GM18511 (cell line): Measurements from ENCODE around the gene BAZ1A.
"Not testable (repeated sequence)": the region's sequence is repeated elsewhere in the genome, so short reads cannot be mapped to it uniquely, and the experiment has no call there.

Source experiments
- ATAC-seq: cut with Tn5 transposase; IDR thresholded peaks from one replicate; pipeline ENCODE4 v1.9.1; 2021; ENCODE audit warnings: mild to moderate bottlenecking, moderate library complexity; ENCODE audit not compliant: unreplicated experiment

BAZ1A gene

DNA sequence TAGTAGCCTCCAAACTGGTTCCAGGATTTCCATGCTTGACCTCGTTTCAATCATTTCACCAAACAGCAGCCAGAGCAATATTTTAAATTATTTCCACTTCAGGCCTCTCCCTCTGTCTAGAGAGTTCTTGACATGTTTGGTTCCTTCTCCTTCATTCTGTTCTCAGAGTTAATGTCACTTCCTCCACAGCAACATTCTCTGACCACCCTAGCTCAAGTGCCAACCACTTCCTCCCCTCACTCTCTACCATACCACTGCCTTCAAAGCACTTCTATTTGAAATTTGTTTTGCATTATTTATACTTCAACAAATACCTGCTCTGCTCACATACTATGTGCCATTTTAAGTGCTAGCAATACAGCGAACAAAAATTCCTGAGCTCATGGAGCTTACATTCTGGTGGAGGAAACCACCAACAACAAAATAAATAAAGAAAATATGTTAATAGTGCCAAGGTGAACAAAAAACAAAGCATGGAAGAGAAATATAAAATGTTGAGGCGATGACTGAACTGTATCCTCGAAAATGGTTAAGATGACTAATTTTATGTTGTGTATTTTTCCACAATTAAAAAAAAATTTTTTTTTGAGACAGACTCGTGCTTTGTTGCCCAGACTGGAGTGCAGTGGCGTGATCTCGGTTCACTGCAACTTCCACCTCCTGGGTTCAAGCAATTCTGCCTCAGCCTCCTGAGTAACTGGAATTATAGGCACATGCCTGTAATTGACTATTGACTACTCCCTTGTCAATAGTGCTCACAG, 17.3 kb downstream of the BAZ1A start:
- ATAC-seq: no peak

DNA sequence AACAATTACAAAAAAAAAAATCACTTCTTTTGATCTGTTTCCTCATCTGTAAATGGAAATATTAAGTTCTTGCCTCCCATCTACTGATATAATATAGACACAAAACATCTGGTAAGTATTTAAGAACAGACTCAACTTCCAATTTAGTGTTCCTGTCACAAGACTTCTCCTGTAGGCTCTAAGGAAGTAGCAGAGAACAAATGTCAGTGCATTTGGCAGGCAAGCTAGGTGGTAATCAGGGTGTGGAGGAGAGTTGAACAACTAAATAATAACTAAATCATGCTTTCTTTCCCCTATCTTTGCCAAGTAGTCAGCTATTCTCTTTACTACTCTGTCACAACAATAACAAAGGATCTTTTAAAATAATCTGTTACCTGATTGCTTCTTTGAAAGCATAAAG, 22.1 kb downstream of the BAZ1A start:
- ATAC-seq: no peak

DNA sequence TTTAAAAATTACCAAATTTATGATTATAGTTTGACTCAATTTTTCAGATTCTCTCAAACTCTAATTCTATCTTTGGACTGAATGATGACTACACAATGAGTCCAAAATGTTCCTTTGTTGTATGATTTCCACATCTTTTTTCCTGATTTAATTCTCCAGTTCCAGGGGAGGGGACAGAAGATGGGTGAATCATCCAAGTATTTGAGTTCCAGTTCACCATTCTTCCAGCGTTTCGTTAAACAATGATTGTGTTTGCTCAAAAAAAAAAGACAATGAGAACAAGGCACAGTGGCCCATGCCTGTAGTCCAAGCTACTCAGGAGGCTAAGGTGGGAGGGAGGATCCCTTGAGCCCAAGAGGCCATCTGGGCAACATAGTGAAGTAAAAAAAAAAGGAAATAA, 23.8 kb downstream of the BAZ1A start:
- ATAC-seq: no peak

DNA sequence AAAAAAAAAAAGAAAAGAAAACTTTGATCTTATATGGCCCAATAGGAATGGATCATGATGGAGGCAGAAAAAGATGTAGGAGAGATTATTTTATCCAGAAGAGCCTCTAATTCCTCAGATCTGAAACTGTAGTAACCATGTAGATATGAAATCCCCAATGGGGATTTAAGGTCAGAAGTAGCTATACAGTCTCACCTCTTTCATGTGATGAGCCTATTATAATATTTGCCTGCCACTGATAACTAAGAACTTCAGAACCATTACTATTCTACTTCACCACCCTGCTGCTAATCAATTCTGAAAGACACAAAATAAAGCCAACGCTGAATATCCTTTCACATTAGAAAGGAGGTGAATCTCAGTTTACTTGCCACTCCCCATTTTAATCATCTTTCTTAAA, 29.3 kb downstream of the BAZ1A start:
- no peak for ATAC-seq

DNA sequence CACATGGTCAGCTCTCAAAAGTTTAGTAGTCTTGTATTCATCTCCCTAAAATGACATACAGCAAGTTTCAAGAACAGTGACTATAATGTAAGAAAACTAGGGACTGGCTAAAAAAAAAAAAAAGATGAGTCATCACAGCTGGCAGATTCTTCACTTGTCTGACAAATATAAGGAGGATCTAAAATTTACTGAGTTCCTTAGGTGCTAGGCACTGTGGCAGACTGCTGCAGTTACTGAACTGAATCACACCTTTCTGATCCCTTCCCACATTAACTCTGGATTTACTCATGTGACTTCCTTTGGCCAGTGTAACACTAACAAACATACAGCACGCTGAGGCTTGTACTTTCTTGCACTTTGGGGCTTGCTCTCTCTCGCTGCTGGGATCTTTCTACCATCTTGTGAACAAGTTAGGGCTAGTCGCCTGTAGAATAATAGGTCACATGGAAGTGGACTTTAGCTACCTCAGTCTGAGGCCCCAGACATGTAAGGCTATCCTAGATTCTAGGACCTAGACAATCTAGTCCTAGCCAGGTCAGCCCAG, 32.1 kb downstream of the BAZ1A start:
- peak; percentile 64 for ATAC-seq

DNA sequence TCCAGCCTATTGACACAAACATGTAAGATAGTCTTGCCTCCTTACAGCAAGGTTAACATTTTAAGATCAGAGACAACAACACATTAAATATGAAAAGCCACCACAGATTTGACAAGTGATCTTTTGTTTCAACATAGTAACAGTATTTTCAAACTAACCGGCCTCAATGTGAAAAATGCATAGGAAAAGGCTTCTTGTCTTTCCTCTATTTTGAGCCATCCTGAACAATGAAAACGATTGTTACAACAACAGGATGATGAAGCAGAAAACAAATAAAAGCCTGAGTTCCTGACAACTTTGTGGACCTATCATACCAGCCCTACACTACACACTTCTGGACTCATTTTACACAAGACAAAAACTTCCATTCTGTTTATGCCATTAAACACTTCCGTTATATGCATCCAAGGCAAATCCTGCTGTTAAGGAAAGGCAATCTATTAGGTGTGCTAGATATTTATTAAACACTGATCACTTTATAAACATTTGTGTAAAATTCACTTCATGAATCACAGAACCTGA, 37.3 kb downstream of the BAZ1A start:
- ATAC-seq: no peak

DNA sequence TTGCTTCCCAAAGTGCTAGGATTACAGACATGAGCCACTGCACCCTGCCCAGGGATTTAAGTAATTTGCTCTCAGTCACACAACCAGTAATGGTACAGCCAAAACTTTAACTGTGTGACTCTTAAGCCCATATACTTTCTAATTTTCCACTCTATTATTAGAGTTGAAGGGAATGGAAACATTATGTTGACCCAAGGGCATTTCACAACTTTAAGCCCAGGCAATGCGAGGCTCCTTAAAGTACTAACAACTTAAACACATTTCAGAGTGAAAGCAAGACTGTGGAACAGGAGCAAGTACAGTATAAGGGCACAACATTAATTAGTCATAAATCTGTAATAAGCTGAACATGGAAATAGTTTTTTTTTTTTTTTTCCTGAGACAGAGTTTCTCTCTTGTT, 39.8 kb downstream of the BAZ1A start:
- no peak for ATAC-seq

DNA sequence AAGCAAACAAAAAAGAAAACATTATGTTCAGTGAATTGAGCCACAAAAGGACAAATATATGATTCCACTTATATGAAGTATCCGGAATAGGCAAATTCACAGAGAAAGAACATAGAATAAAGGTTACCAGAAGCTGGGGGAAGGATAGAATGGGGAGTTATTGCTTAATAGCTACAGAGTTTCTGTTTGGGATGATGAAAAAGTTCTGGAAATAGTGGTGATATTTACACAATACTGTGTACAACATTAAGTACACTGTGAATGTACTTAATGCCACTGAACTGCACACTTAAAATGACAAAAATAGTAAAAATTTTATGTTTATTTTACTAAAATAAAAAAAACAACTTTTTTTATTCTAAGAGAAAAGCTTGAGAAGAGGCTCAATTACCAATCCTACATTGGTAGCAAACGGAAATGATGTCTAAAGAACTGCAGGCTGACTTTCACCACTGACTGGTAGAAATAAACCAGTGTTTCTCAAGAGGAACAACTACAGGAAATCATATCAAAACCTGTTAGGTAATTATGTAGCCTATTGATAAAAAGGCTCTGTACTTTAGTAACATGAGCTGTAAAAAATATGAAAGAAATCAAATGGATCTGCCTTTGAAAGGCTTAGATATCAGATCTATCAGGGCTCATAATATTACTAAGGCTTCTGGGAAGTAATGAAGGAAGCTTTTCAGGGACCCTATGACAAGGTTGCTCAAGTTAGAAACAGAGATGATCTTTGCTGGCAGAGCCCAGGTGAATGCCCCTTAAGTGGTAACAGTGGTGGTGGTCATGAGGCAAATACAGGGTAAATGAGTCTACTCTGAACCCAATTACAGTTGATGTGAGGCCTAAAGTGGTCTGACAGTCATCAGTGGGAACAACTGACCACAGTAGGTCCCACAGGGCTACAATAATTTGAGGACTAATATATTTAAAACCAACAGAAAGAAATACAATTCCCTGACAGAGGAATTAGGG, 41.3 kb downstream of the BAZ1A start:
- no peak for ATAC-seq

DNA sequence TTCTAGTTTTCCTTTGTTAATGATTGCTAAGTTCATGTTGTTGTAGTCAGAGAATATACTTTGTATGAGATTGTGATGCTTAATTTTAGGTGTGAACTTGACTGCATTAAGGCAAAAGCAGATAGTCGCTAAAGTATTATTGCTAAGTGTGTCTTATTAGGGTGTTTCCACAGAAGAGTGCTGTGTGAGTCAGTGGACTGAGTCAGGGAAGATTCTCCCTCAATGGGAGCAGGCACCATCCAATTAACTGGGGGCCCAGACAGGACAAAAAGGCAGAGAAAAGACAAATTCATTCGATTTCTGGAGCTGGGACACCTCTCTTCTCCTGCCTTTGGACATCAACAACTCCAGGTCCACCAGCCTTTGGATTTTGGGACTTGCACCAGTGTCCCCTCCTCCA, 48.5 kb downstream of the BAZ1A start:
- ATAC-seq: no peak

DNA sequence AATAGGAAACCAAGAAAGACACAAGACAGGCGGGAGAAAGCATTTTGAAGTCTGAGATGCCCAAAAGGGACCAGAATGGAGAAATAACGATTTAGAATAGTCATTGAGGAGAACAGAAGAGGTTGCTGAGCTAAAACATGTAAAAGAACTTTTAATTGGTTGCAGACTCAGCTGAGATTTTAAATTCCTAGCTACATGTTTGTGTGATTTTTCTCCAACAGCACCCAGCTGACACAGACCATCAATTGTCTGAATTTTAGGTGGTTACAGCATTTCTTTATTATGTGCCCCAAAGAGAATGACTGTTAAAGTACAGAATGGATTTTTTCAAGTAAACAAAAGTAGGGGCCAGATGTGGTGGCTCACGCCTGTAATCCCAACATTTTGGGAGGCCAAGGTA, 50.3 kb downstream of the BAZ1A start:
- ATAC-seq: no peak

DNA sequence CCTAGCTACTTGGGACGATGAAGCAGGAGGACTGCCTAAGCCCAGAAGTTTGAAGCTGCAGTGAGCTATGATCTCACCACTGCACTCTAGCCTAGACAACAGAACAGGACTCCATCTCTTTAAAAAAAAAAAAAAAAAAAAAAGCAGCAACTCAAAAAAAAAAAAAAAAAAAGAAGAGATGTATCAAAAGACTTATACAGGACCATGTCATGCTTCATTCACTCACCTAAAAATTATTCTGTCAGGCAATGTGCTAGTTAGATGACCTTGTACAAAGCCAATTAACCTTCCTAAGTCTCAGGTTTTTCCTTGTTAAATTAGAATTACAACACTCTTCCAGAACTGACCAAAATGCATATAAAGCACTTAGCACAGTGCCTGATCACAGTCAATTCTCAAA, 50.9 kb downstream of the BAZ1A start:
- no peak for ATAC-seq

DNA sequence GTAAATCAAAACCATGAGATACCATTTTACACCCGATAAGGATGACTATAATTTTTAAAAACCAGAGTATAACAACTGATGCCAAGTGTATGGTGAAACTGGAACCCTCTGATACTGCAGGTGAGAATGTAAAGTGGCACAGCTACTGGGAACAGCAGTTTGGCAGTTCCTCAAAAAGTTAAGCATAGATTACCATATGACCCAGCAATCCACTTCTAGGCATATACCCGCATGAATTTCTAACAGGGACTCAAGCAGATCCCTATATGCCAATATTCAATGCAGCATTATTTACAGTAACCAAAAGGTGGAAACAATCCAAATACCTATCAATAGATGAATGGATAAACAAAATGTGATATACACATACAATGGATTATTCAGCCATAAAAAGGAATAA, 57.4 kb downstream of the BAZ1A start:
- no peak for ATAC-seq

DNA sequence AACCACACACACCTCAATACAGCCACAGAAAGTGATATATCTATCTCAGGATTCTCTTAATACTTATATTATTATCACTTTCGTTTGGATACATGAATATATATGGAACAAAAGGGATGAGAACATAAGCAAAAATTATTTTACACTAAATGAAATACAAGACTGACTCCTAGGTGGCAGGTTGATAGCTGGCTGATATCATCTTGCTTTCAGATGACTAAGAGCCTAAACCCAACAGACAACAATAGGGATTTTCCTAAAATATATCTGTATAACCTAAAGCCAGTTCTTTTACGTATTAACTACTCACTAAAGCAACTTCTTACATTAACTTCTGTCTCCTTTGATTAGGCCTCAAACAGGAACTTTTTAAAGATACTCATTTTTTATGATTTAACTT, 65.1 kb downstream of the BAZ1A start:
- no peak for ATAC-seq

DNA sequence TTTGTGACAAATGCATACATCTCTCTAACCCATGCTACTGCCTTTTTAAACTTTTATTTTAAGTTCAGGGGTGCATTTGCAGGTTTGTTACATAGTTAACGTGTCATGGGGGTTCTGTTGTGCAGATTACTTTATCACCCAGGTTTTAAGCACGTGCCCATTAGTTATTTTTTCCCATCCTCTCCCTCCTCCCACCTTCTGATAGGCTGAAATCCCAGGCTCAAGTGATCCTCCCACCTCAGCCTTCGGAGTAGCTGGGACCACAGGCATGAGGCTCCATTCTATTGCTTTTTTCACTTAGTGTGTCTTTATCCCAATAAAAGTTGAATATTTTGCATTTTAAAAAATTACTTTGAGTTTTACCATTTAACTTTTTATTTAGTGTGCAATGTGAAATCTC, 68.9 kb downstream of the BAZ1A start:
- ATAC-seq: no peak

DNA sequence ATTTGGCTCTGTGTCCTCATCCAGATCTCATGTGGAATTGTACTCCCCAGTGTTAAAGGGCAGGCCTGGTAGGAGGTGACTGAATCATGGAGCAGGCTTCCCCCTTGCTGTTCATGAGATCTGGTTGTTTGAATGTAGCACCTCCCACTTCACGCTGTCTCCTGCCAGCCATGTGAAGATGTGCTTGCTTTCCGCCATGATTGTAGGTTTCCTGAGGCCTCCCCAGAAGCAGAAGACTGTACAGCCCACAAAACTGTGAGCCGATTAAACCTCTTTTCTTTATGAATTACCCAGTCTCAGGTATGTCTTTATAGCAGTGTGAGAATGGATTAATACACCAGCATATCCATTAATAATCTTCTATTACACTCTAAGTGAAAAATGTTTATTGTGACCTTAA, 70.2 kb downstream of the BAZ1A start:
- no peak for ATAC-seq

DNA sequence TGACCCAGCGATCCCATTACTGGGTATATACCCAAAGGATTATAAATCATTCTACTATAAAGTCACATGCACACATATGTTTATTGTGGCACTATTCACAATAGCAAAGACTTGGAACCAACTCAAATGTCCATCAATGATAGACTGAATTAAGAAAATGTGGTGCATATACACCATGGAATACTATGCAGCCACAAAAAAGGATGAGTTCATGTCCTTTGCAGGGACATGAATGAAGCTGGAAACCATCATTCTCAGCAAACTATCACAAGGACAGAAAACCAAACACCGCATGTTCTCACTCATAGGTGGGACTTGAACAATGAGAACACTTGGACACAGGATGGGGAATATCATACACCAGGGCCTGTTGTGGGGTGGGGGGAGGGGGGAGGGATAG, 76.3 kb downstream of the BAZ1A start:
- ATAC-seq: not testable (repeated sequence)

DNA sequence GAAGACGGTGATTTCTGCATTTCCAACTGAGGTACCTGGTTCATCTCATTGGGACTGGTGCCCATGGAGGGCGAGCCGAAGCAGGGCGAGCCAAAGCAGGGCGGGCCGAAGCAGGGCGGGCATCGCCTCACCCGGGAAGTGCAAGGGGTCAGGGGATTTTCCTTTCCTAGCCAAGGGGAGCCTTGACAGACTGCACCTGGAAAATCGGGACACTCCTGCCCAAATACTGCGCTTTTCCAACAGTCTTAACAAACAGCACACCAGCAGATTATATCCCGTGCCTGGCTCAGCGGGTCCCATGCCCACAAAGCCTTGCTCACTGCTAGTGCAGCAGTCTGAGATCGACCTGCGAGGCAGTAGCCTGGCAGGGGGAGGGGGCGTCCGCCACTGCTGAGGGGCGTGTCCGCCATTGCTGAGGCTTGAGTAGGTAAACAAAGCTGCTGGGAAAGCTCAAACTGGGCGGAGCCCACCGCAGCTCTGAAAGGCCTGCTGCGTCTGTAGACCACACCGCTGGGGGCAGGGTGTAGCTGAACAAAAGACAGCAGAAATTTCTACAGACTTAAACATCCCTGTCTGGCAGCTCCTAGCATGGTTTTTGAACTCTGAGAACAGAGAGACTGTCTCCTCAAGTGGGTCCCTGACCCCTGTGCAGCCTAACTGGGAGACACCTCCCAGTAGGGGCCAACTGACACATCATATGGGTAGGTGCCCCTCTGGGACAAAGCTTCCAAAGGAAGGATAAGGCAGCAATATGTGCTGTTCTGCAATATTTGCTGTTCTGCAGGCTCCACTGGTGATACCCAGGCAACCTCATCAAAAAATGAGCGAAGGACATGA, 77.2 kb downstream of the BAZ1A start:
- no peak for ATAC-seq

DNA sequence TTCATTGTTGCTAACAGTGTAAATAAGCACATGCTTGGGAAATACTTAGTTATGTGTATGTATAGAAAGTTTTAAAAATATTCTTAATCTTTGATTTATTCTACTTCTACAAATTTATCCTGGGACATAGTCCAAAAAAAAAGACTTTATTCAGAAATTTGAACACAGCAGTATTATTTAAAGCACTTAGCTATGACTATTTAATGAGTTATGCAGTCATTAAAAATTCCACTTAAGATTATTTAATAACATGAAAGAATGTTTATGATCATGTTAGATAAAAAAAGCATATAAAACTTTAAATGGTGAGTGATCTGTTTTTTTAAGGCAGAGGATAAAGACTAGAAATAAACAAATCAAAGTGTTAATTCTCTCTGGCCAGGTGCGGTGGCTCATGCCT, 78.3 kb downstream of the BAZ1A start:
- ATAC-seq: no peak

DNA sequence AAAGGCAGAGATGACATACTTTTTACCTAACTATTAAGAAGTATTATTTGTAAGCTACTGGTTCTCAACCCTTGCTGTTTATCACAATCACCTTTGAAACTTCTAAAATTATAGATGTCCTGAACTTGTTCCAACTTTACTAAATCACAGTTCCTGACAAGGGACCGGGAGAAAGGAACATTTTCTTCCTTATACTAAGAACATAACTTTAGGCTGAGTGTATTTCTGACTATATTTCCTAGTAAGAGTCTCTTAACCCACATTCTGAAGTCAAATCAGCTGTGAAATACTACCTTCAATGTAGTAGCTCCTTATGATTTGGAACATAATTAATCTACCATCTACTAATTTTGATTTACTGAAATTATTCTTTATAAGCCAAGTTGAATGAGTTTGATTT, 80.2 kb downstream of the BAZ1A start:
- ATAC-seq: no peak

DNA sequence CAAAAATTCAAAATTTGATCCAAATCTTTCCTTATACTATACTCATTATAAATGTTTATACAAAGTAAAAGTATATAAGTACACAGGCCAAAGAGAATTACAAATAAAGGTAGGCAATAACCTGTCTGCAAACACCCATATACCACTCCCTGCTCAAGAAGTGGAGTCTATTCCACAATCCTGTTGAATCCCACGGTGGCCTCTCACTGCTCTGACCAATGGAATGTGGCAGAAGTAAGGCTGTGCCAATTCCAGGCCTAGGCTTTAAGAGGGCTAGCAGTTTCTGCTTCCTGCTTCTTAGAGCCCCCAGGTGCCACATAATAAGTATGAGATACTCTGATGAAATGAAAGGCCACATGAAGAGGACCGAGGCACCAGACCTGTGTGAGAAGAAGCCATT, 80.9 kb downstream of the BAZ1A start:
- ATAC-seq: no peak

DNA sequence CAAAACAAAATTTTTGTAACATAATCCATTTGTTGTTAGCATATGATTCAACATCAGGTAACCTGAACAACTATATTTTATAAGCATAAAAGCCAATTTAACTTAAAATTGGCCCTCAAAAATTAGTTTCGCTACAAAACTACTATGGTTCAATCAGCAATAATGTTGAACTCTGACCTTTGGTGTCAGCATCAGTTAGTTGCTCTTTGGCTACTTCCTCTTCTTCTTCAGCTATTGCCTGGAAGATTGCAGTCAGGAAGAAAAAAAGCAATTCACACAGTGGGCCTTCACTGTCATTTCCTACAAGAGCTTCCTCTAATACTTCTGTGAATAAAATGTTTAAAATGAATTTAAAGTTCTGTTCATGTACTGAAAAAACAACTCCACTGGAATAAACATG, 82.6 kb downstream of the BAZ1A start:
- ATAC-seq: no peak
